GM18498 (cell line): ENCODE results near the gene MYMK.

Source experiments
- ATAC-seq: cut with Tn5 transposase; IDR thresholded peaks from one replicate; pipeline ENCODE4 v1.9.1; 2021; ENCODE audit warnings: mild to moderate bottlenecking, moderate library complexity; ENCODE audit not compliant: unreplicated experiment

Gene MYMK

DNA sequence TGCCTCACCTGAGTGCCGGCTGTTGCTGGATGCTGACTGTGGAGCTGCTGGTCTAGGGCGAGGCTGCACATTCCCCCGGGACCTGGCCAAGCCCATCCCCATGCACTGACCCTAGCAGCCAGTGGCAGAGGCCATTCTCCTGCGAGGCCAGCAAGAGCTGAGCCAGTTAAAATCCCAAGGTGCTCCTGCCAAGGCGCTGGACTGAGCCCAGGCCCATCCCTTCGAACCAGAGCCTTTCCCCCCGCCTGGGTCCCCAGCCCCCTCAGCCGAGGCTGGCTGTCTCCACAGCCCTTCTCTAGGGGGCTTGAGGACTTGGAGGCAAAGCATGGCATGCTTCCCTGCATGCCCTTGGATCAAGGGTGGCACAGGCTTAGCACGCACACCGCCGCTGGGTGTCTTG lies 11.3 kb upstream of the MYMK start:
- no peak for ATAC-seq

DNA sequence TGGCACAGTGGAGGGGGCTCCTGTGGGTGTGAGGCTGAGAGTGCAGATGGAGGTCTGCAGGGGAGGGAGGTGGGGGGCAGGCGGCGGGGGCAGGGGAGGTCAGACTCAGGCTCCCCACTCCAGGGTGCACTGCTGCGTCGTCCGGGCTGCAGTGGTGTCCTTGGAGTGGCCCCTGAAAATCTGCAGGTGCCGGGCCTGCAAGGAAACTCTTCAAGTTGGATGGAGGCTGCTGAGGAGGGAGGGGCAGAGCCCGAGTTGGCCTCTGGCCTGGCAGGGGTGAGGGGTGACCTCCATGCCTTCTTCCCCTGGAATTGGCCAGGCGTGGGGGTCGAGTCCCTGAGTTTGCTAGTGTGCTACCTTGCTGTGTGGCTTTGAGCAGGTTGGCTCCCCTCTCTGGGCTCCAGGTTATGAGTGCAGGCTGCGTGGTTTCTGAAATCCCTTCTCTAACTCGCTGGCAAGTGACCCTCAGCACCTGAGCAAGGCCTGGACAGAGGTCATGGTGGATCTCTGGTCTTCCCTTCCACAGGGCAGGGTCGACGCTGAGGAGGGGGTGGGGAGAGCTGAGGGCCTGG lies 10.6 kb upstream of the MYMK start:
- ATAC-seq: no peak

DNA sequence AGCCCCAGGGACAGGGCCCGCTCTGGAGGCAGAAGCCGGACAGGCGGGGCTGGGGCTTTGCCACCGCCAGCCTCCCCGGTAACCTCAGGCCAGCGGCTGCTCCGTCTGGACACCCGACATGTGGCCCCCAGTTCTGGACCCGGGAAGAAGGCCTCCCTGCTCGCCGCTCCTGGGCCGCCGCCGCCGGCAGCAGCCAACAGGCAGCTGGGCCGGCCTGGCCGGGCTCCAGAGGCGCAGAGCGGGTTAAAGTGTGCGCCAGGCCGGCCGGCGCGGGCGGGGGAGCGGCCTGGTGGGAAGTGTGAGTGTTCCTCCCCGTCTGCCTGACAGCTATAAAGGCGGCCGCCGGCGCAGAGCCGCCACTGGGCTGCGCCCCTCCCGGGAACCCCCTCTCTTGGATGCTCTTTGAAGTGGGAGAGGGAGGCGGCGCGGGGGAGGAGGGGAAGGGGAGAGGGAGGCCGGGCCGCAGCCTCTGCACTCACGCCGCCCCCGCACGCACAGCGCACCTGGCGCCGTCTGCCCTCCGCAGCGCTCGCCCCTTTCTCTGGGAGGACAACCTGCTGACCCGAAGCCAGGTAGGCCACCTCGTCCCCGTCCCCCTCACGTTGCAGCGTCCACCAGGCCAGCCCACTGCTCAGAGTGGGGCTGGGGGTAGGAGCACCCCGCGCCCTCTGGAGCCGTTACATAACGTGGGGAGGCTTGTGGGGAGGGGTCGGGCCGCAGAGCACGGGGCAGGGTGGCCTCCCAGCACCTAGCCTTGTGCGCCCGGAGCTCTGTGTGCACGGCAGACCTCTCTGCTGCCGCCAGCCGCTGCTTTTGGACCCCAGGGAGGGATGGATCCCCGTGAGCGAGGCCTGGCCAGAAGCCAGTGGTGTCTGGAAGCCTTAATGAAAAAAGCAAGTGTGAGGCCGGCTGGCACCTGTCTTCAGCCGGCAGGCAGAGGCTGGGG lies 9.9 kb upstream of the MYMK start, which contains the start of gene ADAMTSL2:
TSS of gene ADAMTSL2 (plus strand) at position 359 of the 946 bp plus-strand sequence. CDS start 2,009 bp downstream, outside the sequence.
- ATAC-seq: no peak

DNA sequence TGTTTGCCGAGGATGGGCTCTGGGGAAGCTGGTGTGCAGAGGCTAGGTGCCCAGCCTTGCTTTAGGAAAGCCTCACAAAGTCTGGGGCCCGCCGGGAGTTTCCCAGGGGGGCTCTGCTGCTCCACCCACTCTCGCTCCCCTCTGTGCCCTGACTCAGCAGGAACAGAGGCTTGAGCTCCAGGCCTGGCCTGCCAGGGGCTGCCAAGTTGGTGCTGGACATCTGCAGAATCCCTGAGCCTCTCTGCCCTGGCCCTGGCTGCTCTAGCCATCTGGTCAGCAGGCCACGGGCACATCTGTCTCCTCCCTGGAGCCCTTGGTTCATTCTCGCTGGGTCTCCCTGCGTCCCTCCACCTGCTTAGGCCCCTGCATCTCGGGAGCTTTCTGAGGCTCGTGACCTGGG lies 9.1 kb upstream of the MYMK start:
- no peak for ATAC-seq

DNA sequence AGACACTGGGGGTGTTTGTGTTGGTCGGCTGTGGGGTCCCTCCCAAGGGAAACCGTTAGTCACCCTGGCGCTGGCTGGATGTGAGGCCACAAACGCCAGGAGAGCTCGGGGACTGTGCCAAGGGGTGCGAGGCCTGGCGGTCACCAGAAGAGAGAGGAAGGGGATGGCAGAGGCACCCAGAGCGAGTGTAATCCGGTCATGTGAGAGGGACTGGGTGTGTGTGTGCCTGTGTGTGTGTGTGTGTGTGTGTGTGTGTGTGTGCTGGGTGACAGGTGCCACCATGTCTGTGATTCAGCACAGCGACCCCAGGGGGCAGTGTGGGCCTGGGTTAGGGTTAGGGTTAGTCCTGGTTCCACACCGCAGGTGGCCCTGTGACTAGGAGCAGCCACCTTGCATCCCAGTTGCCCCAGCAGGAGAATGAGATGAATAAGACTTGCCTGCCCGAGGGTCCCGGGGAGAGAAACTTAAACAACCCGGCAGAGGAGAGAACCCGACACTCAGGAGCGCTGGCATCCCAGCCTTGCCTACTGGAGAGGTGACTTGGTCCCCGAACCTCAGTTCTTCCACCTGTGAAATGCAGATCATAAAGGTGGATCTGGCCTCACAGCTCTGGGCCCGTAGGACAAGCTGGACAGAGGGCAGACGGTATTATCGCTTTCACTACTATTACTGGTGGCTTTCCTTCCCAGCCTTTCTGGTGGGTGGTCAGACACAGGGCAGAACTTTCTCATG lies 8.3 kb upstream of the MYMK start:
- ATAC-seq: no peak

DNA sequence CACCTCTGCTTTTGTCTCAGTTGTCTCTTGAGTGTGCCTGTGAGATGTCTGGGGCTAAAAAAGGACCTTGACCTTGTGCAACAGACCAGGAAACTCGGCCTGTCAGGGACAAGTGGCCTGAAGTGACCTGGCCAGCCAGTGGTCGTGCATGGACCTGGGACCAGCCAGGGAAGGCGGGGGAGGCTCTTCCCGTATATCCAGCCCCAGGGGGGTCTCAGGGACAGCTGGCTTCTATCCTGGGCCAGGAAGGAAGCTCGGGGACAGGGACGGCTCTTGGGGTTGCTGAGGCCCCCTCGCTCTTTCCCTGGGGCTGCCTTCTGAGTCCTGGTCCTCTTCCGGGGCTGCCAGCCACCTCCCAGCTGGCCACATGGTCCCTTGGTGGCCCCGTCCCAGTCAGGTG lies 6.5 kb upstream of the MYMK start:
- no peak for ATAC-seq

DNA sequence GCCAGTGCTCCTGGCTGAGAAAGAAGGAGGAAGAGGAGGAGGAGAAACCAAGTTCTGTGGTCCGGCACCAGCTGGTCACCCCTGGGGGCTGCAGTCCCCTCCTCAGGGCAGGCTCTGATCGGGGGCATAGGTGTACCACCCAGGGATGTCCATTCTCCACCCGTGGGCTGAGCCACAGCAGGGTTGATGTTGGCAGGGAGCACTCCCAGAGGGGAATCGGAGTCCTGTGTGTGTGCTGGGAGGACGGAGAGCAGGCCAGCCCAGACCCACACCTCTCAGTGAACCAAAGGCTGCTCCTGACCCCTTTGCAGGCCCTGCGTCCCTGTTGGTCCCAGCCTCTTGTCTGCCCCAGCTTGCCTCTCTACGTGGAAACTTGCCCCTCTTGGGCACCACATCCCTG lies 5.1 kb upstream of the MYMK start:
- no peak for ATAC-seq

DNA sequence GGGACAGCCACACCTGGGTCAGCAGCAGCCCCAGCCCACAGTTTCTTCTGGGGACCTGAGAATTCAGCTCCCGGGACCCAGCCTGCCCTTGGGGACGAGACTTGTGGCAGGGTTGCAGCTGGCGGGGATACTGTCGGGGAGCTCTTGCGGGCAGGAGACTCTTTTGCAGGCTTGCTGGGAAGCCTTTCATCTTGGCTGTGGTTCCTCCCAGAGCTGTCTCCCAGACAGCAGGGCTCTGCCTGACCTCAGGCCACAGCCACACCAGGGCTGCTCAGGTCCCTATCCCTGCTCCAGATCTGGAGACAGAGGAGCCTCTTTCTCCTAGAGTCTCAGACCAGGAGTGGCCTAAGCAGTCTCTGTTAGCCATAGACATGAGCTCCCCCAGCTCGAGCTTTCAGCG lies 4.7 kb upstream of the MYMK start:
- no peak for ATAC-seq

DNA sequence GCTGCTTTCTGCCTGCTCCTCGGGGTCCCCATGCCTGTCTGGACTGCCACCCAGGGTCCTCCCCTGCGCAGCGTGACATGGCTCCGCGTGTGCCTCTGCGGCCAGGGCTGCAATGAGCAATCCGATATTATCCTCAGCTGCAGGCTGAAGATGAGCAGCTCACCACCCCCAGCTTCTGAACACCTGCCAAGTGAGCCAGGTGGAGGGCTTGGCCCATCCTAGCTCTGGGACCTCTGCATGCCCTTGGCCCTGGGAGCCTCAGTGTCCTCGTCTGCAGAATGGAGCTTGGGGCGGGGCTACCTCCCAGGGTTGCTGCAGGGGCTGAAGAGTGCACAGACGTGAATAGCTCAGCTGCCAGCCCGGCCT lies 4.1 kb upstream of the MYMK start:
- no peak for ATAC-seq

DNA sequence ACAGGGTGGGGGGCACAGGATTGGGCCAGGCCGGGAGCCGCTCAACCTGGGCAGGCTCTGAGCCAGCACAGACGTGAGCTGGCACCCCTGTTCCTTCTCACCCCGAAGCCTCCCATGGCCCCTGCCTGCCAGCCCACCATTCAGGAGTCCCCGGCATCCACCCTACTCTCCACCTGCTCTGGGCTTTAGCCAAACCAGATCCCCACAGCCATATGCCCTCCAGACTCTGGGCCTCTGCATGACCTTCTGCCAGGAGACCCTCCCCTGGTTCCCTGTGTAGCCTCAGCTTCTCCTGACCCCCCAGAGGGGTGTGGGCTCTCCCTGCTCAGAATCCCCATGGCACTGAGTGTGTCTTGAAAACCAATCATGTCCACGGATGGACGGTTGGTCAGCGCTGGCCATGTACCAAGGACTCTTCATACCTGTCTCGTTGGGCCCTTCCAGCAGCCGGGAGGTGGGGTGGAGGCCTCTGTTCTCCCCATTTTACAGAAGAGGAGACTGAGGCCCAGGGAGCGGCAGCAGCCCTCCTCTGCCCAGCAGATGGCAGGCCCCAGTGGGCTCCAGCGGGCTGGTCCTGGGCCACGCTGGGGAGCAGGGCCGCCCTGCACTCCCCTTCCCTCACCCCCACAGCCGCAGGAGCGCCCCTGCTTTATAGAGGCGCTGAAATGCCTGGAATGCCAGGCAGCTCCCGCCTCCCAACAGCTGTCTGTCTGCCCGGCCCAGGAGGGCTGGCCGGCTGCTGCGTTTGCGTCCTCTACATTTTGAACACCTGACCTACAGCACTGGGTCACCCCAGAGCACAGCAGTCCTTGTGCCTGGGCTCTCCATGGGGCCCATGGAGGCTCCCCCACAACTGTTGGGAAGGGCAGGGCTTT lies 3.5 kb upstream of the MYMK start:
- no peak for ATAC-seq

DNA sequence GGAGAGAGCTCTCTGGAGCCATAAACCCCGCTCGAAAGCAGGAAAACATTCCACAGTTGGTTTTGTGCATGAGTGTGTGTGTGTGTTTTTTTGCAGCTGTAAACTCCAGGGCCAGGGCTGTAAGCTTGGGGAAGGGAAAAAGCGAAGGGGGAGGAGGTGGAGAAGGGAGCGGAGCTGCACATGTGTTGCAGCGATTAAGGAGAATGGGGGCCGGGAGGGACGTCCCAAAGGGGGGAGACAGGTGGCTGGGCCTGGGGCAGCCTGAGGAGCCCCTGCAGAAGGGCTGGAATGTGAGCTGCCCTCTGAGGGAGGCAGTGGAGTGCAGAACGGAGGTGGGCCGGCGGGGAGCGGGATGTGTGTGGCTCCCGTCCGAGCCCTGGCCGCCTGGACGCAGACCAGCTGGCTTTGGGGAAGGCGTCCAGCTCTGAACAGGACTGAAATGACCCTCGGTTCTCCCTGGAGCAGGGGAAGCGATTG lies 2.7 kb upstream of the MYMK start:
- ATAC-seq: no peak

DNA sequence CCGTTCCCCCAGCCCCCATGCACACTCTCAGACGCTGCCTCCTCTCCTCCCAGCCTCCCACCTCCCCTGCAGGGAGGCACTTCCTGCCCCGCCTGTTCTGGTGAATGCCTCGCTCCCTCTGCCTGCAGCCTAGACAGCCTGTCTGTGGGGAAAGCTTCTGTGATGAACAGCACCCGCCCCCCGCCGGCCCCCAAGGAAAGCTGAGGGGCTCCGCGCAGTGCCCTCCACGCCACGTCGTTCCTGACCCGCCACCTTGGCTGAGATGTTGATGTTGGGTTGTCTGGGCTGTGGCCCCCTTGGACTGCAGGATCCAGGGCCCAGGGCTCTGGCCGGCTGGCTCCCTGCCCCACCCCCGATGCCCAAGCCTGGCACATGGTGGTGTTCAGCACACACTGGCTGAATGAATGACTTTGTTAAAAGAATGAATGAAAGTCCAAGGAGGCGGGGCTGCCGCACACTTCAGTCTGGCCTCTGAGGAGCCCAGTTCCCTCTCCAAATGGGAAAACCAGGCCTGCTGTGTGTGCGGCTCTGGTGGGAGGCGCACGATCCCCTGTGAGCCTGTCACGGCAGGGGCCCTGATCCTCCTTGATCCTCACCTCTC lies 2.1 kb upstream of the MYMK start:
- ATAC-seq: no peak

DNA sequence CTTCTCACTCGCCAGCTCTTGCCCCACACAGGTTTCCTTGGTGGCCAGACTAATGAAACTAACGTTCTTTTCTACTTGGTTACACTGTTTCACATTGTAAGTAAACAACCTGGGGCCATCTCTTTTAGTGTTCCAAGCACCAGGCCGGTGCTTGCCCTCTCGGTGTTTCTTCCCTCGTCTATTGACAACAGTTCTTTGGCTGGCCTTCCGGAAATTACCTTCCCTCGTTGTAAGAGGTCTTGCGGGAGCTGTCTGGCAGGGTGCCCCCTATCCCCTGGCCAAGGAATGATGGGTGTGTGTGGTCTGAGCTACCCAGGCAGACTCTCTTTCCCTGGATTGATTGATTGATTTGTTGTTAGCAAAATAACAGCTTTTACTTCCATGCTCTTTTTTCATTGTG lies 918 bp upstream of the MYMK start:
- no peak for ATAC-seq

DNA sequence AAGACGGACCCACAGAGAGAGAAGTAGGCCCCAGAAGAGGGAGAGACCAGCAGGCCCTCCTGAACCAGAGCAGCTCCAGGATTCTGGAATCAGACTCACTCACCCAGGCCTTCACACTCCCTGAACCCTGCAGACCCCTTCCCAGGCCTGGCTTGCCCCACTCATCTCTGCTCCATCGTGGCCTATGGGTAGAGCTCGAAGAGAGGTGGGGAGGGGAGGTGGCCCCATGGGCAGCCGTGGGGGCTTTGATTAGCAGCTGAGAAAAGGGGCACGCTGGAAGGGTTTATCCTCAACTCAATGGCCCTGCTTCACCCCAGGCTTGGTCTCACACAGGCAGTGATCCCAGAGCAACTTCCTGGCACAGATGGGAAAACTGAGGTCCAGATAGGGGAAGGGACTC lies 613 bp downstream of the MYMK start:
- no peak for ATAC-seq

DNA sequence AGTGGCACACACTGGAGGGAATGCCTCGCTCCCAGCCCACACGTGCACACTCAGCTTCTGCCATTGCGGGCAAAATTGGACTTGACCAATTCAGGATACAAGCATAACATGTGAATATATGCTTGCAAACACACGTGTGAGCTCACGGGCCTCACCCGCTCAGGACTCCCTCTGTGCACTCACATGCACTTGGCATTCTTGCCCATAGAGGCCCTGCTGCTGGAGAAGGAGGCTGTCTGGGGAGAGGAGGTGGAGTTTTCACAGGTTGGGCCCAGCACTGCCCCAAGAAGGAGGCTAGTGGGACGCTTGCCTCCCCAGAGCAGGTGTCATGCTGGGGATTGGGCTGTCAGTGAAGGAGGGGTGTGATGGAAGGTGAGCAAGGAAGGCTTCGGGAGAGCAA lies 1.7 kb downstream of the MYMK start:
- ATAC-seq: no peak

DNA sequence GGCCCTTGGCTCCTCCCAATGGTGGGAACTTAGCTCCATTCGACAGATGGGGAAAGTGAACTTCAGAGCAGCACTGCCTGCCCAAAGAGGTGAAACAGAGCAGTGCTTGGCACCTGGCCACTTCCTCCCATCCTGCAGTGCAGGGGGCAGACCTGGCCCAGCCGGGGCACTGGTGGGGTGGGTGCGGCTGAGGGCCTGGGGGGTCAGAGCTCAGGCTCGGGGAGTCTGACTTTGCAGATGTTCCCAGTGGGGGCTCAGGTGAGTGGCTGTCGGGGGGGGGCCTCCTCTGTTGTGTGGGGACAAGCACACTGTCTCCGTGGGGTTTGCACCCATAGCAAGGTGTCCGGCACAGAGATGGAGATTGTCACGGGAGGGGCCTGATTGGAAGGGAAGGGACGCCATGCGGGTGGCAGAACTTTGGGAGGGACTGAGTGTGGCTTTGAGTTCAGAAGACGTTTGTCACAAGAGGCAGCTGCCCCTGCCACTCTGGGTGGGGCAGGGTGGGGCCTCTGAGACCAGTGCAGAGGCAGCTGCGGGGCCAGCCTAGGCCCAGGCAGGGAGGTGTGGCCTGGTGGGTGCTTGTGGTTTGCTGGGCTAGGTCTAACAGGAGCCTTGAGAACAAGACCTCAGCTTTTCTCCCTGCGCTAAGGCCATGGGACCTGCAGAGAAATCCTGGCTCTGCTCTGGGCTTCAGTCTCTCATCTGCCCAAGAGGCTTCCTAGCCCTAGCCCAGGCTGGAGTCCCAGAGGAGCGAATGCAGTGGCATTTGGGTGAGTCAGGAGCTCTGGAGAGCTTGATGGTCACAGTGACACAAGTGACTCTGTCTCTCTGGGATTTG lies 2.5 kb downstream of the MYMK start:
- no peak for ATAC-seq

DNA sequence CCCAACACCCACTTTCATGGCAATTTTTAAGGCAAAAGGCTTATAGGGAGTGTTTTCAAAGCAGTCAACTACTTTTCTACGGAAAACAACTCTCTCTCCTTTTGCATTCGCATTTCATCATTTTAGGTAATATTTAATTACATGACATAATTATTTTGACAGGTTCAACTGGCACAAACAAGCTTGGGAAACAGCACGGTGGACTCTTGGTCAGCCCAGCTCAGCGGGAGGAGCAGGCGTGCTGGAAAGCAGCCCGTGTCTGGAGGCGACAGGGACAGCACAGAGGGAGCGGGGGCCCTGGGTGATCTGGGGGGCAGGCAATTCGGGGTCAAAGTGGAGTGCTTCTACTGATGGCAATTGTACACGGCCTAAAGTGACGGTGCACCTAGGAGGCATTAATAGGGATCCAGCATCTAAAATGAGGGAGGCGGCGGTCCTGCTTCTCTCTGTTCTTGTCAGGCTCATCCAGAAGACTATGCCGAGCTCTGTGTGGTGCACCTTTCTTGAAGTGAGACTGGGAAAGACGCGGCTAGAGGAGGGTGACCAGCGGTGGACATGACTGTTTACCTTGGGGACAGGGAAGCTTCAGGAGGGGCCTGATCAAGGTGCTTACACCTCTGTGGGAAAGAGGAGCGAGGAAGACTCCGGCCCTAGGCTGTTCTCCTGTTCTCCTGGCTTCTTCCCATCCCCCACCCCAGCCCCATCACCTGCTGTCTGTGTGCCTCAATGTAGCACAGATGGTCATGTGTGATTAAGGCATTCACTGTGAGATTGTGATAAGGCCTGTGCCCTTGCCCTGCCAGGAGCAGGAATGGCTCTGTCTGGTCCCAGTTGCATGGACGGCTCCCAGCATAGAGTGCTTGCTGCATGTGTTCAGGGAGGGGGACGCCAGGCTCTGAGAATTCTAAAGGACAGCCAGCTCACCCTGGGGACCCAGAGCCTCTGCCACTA lies 3.4 kb downstream of the MYMK start:
- ATAC-seq: no peak

DNA sequence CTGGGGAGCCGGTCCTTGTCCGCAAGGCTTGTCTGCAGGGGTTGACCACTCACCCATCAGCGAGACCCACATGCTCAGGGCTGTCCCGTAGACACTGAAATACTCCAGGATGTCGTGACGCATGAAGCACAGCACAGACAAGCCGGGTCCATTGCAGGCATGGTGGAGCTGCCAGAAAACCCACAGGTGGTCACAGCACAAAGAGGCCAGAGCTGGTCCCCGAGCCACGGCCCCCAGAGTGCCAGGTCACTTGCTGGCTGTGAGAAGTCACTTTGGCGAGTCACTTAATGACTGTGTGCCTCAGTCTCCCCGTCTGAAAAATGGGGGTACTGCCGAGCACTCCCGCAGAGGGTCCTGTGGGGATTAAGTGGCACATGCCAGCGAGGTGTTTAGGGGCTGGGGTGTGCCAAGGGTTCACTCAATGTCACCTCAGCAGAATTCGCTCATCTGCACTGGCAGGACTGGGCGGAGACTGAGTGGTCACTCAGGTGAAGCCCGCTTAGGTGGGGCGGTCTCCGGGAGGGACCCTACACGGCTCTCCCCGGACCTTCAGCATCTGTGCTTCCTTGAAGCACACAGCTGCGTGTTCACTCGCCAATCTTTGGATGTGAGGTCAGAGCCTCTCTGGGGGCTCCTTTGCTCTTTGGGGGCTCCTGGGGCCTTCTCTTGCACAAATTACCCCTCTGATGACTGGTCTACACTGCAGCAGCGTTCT lies 4.5 kb downstream of the MYMK start:
- no peak for ATAC-seq
